SK-N-MC (cell line): Measurements from ENCODE around the gene PPP1CB.

Experiments
- DNase-seq: peaks from one replicate; pipeline ENCODE4 v3.0.0-alpha.2; 2011; ENCODE audit warnings: low read depth, low spot score
- H3K27ac ChIP-seq: fragments of 200-600 bp; sonication (generic); 2 replicates; pipeline ENCODE4 v1.5.1; 2016; ENCODE audit warnings: mixed run types
- H3K36me3 ChIP-seq: fragments of 200-600 bp; sonication (generic); 2 replicates; pipeline ENCODE4 v1.6.1; 2017; ENCODE audit warnings: antibody characterized with exemption, low read length, mixed read lengths; ENCODE audit not compliant: insufficient read depth
- H3K4me3 ChIP-seq: fragments of 200-600 bp; sonication (generic); 2 replicates; pipeline ENCODE4 v1.5.1; 2016
- H3K9ac ChIP-seq: fragments of 200-600 bp; sonication (generic); 2 replicates; pipeline ENCODE4 v1.8.0; 2017; ENCODE audit warnings: mixed run types, mixed read lengths; ENCODE audit not compliant: insufficient read length
- H3K9me3 ChIP-seq: fragments of 200-600 bp; sonication (generic); 2 replicates; pipeline ENCODE4 v1.6.1; 2017; ENCODE audit warnings: low read depth, mild to moderate bottlenecking, antibody characterized with exemption, low read length, moderate library complexity, mixed read lengths
- EZH2 ChIP-seq: fragments of 200-600 bp; sonication (generic); IDR thresholded peaks from one replicate; pipeline ENCODE4 v1.6.1; 2017; ENCODE audit warnings: antibody characterized with exemption
- FOXP2 ChIP-seq: optimal IDR thresholded peaks from 2 replicates; pipeline ENCODE3; 2011; ENCODE audit warnings: mild to moderate bottlenecking, moderate library complexity; ENCODE audit not compliant: insufficient read depth; ENCODE audit errors: extremely low read length, control extremely low read depth
- POLR2AphosphoS5 ChIP-seq: IDR thresholded peaks from 2 replicates; pipeline ENCODE4 v1.6.1; 2012; ENCODE audit warnings: mild to moderate bottlenecking, low read depth, low read length, borderline replicate concordance

The PPP1CB gene

DNA sequence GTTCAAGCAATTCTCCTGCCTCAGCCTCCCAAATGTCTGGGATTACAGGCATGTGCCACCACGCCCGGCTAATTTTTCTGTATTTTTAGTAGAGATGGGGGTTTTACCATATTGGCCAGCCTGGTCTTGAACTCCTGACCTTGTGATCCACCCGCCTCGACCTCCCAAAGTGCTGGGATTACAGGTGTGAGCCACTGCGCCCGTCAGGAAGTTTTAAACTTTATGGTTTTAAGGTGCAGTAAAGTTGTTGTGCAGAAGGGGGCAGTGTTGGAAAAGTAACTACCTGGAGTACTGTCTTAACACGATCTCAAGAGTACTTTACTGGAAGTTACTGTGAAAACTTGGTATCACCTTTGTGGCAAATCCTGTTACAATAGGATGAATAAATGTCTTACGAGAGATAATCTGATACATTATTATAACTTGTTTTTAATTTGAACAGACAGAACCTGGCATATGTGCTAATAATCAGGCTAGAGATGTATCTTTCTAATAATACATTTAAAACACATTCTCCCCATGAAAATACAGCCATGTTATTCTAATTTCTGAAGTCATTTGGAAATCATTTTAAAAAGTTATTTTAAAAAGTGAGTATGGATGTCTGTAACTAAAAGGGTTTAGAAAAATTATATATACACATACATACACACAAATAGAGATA lies 69.8 kb downstream of the PPP1CB start:
- TF ChIP-seq POLR2AphosphoS5 (no peak), EZH2 (no peak), FOXP2 (no peak)
- H3K9ac ChIP-seq = no peak overlapping the region
- no peak for DNase-seq
- no peaks in the 10 kb centered on the region for H3K36me3 ChIP-seq
- H3K4me3 ChIP-seq = no peak overlapping the region
- H3K27ac ChIP-seq = no peak overlapping the region
- H3K9me3 ChIP-seq = no peaks in the 10 kb centered on the region

DNA sequence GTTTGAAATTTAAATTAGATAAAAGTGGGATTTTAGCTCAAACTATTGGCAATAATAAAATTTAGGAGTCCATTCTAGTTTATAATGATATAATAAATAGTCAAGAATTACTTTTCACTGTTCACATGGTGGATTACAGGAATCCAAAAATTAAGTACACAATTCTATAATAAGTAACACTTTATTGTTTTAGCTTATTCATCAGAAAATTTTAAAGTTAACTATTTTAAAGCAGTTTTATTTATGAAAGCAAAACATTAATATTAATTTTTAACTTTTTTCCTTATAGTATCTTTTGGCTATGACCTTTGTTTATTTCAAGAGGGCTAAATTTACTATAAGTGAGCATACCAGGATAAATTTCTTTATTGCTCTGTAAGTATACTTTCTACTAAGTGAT lies 70.4 kb downstream of the PPP1CB start:
- H3K4me3 ChIP-seq = no peak overlapping the region
- TF ChIP-seq EZH2 = no peak
- no peak for TF ChIP-seq POLR2AphosphoS5
- no peak for TF ChIP-seq FOXP2

DNA sequence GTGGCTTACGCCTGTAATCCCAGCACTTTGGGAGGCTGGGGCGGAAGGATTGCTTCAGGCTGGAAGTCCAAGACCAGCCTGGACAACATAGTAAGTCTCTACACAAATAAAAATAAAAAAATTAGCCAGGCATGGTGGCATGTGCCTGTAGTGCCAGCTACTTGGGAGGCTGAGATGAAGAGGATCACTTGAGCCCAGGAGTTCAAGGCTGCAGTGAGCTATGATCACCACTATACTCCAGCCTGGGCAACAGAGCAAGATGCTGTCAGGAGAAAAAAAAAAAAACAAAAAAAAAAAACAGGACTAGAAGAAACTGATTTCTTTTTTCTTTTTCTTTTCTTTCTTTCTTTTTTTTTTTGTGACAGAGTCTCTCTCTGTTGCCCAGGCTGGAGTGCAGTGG lies 72.6 kb downstream of the PPP1CB start:
- H3K9me3 ChIP-seq = no peaks in the 10 kb centered on the region
- no peaks in the 10 kb centered on the region for H3K36me3 ChIP-seq
- H3K9ac ChIP-seq = no peak overlapping the region
- H3K4me3 ChIP-seq = no peak overlapping the region
- DNase-seq = no peak
- no peak overlapping the region for H3K27ac ChIP-seq
- no peak for TF ChIP-seq EZH2
- no peak for TF ChIP-seq POLR2AphosphoS5
- TF ChIP-seq FOXP2 = no peak

More for the DNA sequence above, 70.4 kb downstream of the PPP1CB start:
- Histone ChIP-seq H3K9me3 (no peaks in the 10 kb centered on the region), H3K9ac (no peak overlapping the region), H3K27ac (no peak overlapping the region), H3K36me3 (no peaks in the 10 kb centered on the region)
- no peak for DNase-seq

DNA sequence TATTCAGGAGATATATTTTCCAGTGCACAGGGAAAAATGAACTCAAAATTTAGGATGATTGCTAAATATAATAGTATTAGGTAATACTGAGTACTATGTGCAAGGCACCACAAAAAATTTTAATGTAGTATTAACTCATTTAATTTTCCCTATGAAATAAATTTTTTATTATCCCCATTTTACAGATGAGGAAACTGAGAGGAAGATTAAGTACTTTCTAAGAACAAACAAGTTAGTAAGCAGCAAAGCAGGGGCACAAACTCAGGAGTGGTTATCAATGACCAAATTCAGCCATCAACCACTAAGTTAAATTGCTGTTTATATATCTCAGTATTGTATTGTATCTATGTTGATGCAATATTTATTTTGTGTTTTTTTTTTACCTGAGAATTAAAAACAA lies 73.2 kb downstream of the PPP1CB start:
- no peaks in the 10 kb centered on the region for H3K9me3 ChIP-seq
- no peak overlapping the region for H3K9ac ChIP-seq
- no peak overlapping the region for H3K27ac ChIP-seq
- no peak for DNase-seq
- H3K4me3 ChIP-seq = no peak overlapping the region
- no peak for TF ChIP-seq EZH2
- no peak for TF ChIP-seq FOXP2
- TF ChIP-seq POLR2AphosphoS5 = no peak
- H3K36me3 ChIP-seq = no peaks in the 10 kb centered on the region

DNA sequence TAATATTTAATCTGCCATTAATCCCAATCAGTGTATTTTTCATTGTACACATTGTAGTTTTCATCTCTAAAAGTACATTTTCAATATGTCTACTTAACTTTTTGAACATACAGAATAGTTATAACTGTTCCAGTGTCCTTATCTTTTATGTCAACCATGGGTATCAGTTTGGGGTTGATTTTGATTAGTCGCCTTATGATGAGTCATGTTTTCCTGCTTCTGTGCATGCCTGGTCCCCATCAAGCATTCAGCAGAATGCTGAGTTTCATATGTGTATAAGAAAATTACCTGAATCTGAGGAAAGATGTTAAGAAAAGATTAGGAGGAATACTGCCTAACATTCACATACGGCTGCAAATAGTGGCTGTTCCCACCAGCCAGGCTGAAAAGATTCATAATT lies 76.8 kb downstream of the PPP1CB start:
- Histone ChIP-seq H3K27ac (no peak overlapping the region), H3K9me3 (no peaks in the 10 kb centered on the region), H3K36me3 (no peaks in the 10 kb centered on the region), H3K9ac (no peak overlapping the region), H3K4me3 (no peak overlapping the region)
- no peak for TF ChIP-seq EZH2
- TF ChIP-seq FOXP2 = no peak
- no peak for TF ChIP-seq POLR2AphosphoS5
- DNase-seq = no peak

DNA sequence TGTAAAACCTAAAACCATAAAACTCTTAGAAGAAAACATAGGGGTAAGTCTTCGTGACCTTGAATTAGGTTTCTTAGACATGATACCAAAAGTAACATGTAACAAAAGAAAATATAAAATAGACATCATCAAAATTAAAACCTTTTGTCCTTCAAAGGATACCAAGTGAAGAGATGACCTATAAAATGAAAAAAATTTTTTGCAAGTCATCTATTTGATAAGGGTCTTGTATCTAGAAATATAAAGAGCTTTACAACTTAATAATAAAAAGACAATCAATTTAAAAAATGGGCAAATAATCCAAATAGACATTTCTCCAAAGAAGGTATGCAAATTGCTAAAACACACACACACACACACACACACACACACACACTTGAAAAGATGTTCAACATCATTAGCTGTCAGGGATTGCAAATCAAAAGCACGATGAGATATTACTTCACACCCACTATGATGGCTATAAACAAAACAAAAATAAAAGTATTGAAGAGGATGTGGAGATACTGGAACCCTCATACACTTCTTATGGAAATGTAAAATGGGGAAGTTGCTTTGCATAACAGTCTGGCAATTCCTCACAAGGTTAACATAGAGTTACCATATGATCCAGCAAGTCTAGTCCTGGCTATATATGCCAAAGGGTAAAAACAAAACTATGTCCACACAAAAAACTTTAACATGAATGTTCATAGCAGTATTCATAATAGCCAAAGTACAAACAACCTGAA lies 82.3 kb downstream of the PPP1CB start:
- no peak for DNase-seq
- no peaks in the 10 kb centered on the region for H3K36me3 ChIP-seq
- H3K9me3 ChIP-seq = no peaks in the 10 kb centered on the region
- H3K27ac ChIP-seq = no peak overlapping the region
- no peak for TF ChIP-seq EZH2
- TF ChIP-seq FOXP2 = no peak
- no peak for TF ChIP-seq POLR2AphosphoS5
- no peak overlapping the region for H3K4me3 ChIP-seq
- H3K9ac ChIP-seq = no peak overlapping the region

DNA sequence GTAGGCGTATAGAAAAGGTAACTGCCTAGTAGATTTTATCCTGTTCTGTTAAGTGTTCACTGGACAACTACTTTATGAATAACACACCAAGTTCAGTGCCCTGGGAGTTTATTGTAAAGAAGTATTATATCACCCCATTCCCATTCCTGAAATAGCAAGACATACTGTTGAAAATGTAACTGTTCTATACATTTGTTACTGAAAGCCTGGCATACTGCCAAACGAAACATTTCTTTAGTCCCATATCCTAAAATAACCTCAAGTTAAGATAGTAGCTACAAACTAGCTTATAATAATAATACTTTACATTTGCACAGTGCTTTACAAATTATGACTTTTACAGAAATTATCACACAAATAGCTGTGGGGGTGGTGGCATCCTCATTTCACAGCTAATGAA lies 84.2 kb downstream of the PPP1CB start:
- no peak overlapping the region for H3K9ac ChIP-seq
- H3K9me3 ChIP-seq = no peaks in the 10 kb centered on the region
- H3K4me3 ChIP-seq = no peak overlapping the region
- TF ChIP-seq POLR2AphosphoS5 (no peak), EZH2 (no peak), FOXP2 (no peak)
- H3K36me3 ChIP-seq = no peaks in the 10 kb centered on the region
- no peak overlapping the region for H3K27ac ChIP-seq
- DNase-seq = no peak

DNA sequence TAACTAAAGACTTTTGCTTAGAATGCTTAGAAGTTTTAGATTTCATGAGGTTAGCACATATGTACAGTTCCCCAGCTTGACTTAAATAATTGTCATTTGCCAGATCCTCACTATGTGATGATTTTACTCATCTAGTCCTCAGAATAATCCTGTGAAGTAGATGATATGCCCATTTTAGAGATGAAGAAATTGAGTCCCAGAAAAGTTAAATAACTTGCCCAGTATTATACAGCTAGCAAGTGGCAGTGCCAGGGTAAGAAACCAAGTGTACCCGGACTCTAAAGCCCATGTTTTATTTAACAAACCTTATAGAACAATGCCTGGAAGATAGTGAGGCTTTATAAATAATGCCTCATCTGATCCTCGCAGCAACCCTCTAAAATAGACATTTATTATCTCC lies 87.3 kb downstream of the PPP1CB start:
- DNase-seq = no peak
- no peak overlapping the region for H3K4me3 ChIP-seq
- H3K9me3 ChIP-seq = no peaks in the 10 kb centered on the region
- no peak for TF ChIP-seq EZH2
- no peak for TF ChIP-seq FOXP2
- no peak for TF ChIP-seq POLR2AphosphoS5
- H3K9ac ChIP-seq = no peak overlapping the region
- H3K27ac ChIP-seq = no peak overlapping the region
- no peaks in the 10 kb centered on the region for H3K36me3 ChIP-seq

DNA sequence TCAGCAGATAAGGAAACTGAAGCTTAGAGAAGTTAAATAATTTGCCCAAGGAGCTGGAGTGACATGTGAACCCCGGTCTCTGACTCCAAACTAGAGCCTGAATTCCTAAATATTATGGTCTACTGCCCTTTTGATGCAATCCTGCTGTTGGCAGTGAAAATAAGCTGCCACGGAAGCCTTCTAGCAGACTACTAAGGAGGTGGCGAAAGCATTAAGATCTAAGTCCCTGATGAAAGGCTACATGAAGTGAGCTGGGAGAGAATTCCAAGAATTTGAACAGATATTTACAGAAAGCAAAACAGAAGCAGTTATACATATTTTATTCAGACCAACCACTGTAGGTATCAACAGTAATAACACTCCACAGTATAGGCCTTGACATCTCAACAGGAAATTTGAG lies 90.4 kb downstream of the PPP1CB start:
- TF ChIP-seq POLR2AphosphoS5 = no peak
- Histone ChIP-seq H3K4me3 (no peak overlapping the region), H3K9me3 (no peaks in the 10 kb centered on the region), H3K27ac (no peak overlapping the region), H3K9ac (no peak overlapping the region), H3K36me3 (no peaks in the 10 kb centered on the region)
- no peak for DNase-seq
